A673 (cell line): ENCODE measurements around the gene ELOA2. TPM values are rescaled to one million over a fixed set of nuclear protein-coding genes. Genes with fewer than 3 reads are reported as not detected.
"Not testable (repeated sequence)": the region's sequence is repeated elsewhere in the genome, so short reads cannot be mapped to it uniquely, and the experiment has no call there.

Experiments used
- BruUV-seq: library from RNA; stranded (reverse); fragments of 400-500 nt; replicated peaks from 2 replicates; lab custom pipeline; 2021; lab: Mats Ljungman, UMichigan
- CTCF ChIA-PET: fragments of 300-600 bp; sonication (Branson Sonifier 250); formaldehyde crosslinking; loops from one replicate; lab custom pipeline; 2022; ENCODE audit warnings: antibody characterized with exemption; lab: Charles Lee
- POLR2A ChIA-PET: fragments of 300-600 bp; sonication (Branson Sonifier 250); formaldehyde crosslinking; loops from one replicate; lab custom pipeline; 2022; ENCODE audit warnings: antibody characterized with exemption; ENCODE audit not compliant: low non-redundant PET; lab: Charles Lee
- DNase-seq: peaks from one replicate; pipeline ENCODE4 v3.0.0-alpha.2; 2015; ENCODE audit warnings: low spot score
- H3K27ac ChIP-seq: fragments of 200-600 bp; sonication (generic); 2 replicates; pipeline ENCODE4 v1.5.1; 2016; ENCODE audit warnings: mixed run types, low read depth, mild to moderate bottlenecking, mixed read lengths, antibody characterized with exemption, low read length; ENCODE audit not compliant: poor library complexity, severe bottlenecking
- H3K27me3 ChIP-seq: fragments of 200-600 bp; sonication (generic); replicated peaks from 2 replicates; pipeline ENCODE4 v1.6.1; 2017; ENCODE audit warnings: mixed run types, low read depth, mild to moderate bottlenecking, mixed read lengths, antibody characterized with exemption, low read length; ENCODE audit not compliant: insufficient read depth, poor library complexity
- H3K36me3 ChIP-seq: fragments of 200-600 bp; sonication (generic); 2 replicates; pipeline ENCODE4 v1.6.1; 2016; ENCODE audit warnings: mixed run types, mild to moderate bottlenecking, mixed read lengths, antibody characterized with exemption, low read length; ENCODE audit not compliant: insufficient read depth, poor library complexity, severe bottlenecking
- H3K4me1 ChIP-seq: fragments of 200-600 bp; sonication (generic); 2 replicates; pipeline ENCODE4 v1.6.1; 2017; ENCODE audit warnings: mixed run types, mild to moderate bottlenecking, mixed read lengths, antibody characterized with exemption, low read length; ENCODE audit not compliant: insufficient read depth, poor library complexity, severe bottlenecking
- H3K4me3 ChIP-seq: fragments of 200-600 bp; sonication (generic); 2 replicates; pipeline ENCODE4 v1.5.1; 2016; ENCODE audit warnings: low read depth, mixed run types, mild to moderate bottlenecking, mixed read lengths, low read length; ENCODE audit not compliant: poor library complexity, severe bottlenecking
- H3K9me3 ChIP-seq: fragments of 200-600 bp; sonication (generic); 2 replicates; pipeline ENCODE4 v1.6.1; 2016; ENCODE audit warnings: mixed run types, low read depth, mild to moderate bottlenecking, mixed read lengths, antibody characterized with exemption, low read length; ENCODE audit not compliant: poor library complexity, severe bottlenecking
- EZH2 ChIP-seq: fragments of 200-600 bp; sonication (generic); IDR thresholded peaks from 2 replicates; pipeline ENCODE4 v1.6.1; 2017; ENCODE audit warnings: borderline replicate concordance, low read depth, mild to moderate bottlenecking, mixed read lengths, antibody characterized with exemption, low read length; ENCODE audit not compliant: poor library complexity, severe bottlenecking
- intact Hi-C: fragments of 100-400 bp; cut with micrococcal nuclease; formaldehyde crosslinking; loops from one replicate; pipeline ENCODE4 v1.10.0; 2022; ENCODE audit not compliant: unreplicated experiment
- total RNA-seq: library from RNA; stranded (reverse); gene quantifications from 2 replicates; pipeline ENCODE4 v1.2.3, GENCODE V29; 2021
- TF ChIP-seq, protein P1 (sequence below): fragments of 300-800, 200-600 bp; sonication (generic); conservative IDR thresholded peaks from 2 replicates; pipeline ENCODE4 v1.5.1; 2017; ENCODE audit warnings: low read depth, mild to moderate bottlenecking, antibody characterized with exemption, low read length, moderate library complexity, mixed read lengths

The ELOA2 gene
- total RNA-seq, 1 experiment from 2014 or later, result not detected

DNA sequence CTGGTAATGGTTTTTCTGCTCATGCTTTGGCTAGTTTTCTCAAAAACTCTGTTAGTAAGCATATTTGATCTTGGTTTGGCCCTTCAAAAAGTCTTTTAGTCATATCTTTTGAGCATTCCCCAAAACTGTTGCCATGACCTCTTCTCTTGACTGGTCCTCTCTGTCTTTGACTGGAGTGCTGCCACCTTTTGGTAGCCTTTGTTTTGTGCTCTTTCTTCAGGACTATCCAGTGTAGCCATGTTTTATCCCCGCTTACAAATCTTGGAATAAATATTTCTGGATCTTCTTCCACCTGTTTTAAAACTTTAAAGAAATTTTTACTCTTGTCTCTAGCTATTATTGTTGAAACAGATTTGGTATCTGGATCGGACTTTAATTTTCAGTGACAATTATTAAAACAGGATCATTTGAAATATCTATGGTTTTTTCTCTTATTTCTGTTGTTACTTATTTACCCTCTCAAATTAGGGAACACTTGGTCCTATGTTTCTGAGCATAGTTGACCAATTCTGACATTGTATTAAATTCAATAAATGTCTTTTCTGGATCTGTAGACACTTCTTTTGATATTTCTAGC lies 965 bp upstream of the ELOA2 start:
- POLR2A ChIA-PET, result no interaction called here
- peak; percentile 47 for DNase-seq
- H3K36me3 ChIP-seq, result no peaks in the 10 kb centered on the region
- CTCF ChIA-PET, result no interaction called here
- H3K4me1 ChIP-seq, result no peaks in the 10 kb centered on the region
- H3K4me3 ChIP-seq, result no peak overlapping the region
- H3K27me3 ChIP-seq, result no peaks in the 10 kb centered on the region
- H3K9me3 ChIP-seq, result no peaks in the 10 kb centered on the region
- BruUV-seq, result no TSS peak
- intact Hi-C loops, result no loop called here
- no peak overlapping the region for H3K27ac ChIP-seq
- TF ChIP-seq, protein P1, sequence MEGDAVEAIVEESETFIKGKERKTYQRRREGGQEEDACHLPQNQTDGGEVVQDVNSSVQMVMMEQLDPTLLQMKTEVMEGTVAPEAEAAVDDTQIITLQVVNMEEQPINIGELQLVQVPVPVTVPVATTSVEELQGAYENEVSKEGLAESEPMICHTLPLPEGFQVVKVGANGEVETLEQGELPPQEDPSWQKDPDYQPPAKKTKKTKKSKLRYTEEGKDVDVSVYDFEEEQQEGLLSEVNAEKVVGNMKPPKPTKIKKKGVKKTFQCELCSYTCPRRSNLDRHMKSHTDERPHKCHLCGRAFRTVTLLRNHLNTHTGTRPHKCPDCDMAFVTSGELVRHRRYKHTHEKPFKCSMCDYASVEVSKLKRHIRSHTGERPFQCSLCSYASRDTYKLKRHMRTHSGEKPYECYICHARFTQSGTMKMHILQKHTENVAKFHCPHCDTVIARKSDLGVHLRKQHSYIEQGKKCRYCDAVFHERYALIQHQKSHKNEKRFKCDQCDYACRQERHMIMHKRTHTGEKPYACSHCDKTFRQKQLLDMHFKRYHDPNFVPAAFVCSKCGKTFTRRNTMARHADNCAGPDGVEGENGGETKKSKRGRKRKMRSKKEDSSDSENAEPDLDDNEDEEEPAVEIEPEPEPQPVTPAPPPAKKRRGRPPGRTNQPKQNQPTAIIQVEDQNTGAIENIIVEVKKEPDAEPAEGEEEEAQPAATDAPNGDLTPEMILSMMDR, result peak; percentile 77
- no peak for TF ChIP-seq EZH2

DNA sequence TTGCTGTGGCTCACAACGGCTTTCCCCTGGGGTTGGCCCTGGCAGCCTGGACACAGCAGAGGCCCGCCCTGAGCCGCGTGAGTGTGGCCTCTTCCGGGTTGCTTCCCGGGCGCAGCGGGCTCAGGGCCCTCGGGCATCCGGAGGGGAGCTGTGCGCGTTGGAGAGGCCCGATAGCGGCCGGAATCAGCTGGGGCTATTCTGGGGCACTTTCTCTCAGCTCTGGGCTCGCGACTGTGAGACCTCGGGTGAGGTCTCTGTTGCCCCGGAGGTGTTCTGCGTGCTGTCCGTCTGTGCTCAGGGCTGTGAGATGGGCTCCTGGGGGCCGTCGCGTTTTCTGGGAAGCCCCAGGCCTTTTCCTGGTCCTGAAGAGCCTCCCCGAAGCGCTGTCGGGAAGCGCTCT lies 830 bp downstream of the ELOA2 start:
- BruUV-seq, H3K4me1 ChIP-seq, H3K36me3 ChIP-seq, H3K27ac ChIP-seq, intact Hi-C loops, H3K27me3 ChIP-seq, H3K9me3 ChIP-seq, DNase-seq, H3K4me3 ChIP-seq, CTCF ChIA-PET, POLR2A ChIA-PET: not testable (repeated sequence)

DNA sequence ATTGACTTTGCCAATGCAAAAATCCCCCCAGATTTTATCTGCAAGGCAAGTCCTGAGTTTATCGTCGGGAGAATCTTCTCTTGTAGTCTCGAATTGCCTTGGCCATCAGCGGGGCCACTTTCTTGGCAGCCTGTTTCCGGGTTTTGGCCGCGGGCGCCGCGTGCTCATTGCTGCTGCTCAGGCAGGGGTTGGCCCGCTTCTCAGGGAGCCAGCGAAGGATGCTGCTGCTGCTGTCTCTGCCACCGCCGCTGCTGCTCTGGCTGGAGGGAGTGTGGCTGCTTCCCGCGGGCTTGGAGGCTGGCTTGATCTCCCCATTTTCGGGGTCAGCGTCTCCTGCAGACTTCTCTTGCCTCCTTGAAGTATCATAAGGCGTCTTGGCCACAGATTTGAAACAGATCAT lies 2.5 kb downstream of the ELOA2 start:
- BruUV-seq, result no TSS peak
- Histone ChIP-seq H3K27me3 (no peaks in the 10 kb centered on the region), H3K4me1 (no peaks in the 10 kb centered on the region), H3K27ac (no peak overlapping the region), H3K4me3 (no peak overlapping the region), H3K36me3 (no peaks in the 10 kb centered on the region), H3K9me3 (no peaks in the 10 kb centered on the region)
- intact Hi-C loops, result no loop called here
- CTCF ChIA-PET, result no interaction called here
- TF ChIP-seq EZH2, result no peak
- TF ChIP-seq, protein P1, result no peak
- DNase-seq, result no peak
- POLR2A ChIA-PET, result no interaction called here

DNA sequence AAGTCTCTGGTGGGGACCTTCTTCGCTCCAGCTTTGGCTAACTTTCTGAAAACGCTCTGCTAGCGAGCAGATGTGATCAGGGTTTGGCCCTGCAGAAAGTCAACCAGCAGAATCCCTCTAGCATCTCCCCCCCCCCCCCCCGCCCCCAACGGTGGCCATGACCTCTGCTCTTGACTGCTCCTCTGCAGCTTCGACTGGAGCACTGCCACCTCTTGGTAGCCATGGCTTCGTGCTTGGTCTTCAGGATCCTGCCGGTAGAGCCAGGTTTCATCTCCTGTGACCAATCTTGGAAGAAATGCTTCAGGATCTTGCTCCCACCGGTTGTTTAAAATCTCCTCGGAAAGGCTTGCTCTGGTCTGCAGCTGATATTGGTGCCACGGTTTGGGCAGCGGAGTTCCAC lies 4.5 kb downstream of the ELOA2 start:
- intact Hi-C loops, DNase-seq, H3K4me3 ChIP-seq, BruUV-seq, H3K27me3 ChIP-seq, POLR2A ChIA-PET, H3K36me3 ChIP-seq, H3K27ac ChIP-seq, CTCF ChIA-PET, H3K9me3 ChIP-seq, H3K4me1 ChIP-seq: not testable (repeated sequence)

DNA sequence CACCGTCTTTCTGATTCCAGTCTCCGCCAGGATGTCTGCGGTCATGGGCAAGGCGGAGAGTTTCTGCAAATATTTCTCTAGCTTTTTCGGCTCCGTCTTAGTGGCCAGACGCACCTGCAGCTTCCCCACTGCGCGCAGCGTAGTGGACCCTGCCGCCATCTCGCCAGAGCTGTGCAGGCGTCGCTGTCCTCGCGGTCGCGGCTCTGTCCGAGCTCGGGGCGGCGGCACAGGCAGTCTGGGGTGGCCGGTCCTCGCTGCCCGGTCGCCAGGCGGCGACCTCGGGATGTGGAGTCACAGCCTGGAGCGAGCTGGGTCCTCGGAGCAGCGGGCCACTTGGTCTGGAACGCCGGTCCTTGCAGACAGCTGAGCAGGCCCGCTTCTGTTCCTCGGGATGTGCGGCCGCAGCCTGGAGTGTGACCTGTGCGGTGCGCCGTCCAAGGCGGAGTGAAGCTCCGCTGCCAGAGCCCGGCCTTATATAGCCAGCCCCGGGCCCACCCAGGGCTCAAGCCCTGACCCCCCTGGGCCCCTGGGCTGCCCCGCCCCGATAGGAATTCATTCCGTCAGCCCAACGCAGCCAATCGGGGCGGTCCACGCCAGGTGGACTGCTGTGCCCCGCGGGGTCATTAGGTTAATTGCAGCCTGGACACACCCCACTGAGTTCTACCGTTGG lies 5.6 kb downstream of the ELOA2 start:
- H3K4me1 ChIP-seq, DNase-seq, POLR2A ChIA-PET, H3K36me3 ChIP-seq, intact Hi-C loops, H3K27me3 ChIP-seq, H3K4me3 ChIP-seq, BruUV-seq, H3K9me3 ChIP-seq, H3K27ac ChIP-seq, CTCF ChIA-PET: not testable (repeated sequence)

DNA sequence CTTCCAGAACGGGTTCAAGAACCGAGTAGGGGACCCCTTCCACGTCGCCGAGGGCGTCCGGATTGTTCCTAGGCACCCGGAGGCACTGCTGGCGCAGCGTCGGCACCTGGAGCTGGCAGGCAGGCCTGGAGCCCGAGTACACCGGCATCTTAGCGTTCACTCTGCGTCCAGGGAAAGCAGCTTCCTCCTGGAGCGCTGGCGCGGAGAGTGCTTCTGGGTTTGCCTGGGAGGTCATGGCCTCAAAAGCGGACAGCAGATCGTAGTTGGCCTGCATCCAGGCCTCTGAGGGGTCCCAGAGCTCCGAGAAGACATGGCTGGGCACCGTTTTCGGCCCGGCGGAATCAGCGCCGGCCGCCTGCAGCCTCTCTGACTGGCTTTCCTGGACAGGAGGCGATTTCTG lies 6.7 kb downstream of the ELOA2 start:
- BruUV-seq, H3K4me1 ChIP-seq, H3K4me3 ChIP-seq, H3K27me3 ChIP-seq, DNase-seq, POLR2A ChIA-PET, intact Hi-C loops, H3K27ac ChIP-seq, CTCF ChIA-PET, H3K9me3 ChIP-seq, H3K36me3 ChIP-seq: not testable (repeated sequence)
